Right lobe of liver (tissue), 6 donors: ENCODE results near the gene CTDSPL. TPM values are rescaled to one million over a fixed set of nuclear protein-coding genes. Genes with fewer than 3 reads are reported as not detected.
A peak's percentile ranks its signal among the peaks of the same experiment; 100 is the strongest.

Experiments
- ATAC-seq, 4 donors: fragments of 200-7000 bp; cut with Tn5 transposase; one replicate each; pipeline ENCODE4 v1.9.1; 2020; ENCODE audit warnings: mild to moderate bottlenecking in 4 of 4, moderate library complexity in 4 of 4
- DNase-seq, 3 donors: peaks; one replicate each; pipeline ENCODE4 v3.0.0-alpha.2; 2020
- H3K27ac ChIP-seq, 3 donors: fragments of 200-600 bp; one replicate each; pipeline ENCODE4 v1.8.0; 2022
- H3K27me3 ChIP-seq, 2 donors: fragments of 200-600 bp; one replicate each; pipeline ENCODE4 v1.8.0; 2022
- H3K36me3 ChIP-seq, 4 donors: fragments of 200-600 bp; sonication (generic) in 1 of 4; one replicate each; pipeline versions ENCODE4 v1.5.1 to v1.8.0; 2017 to 2022; ENCODE audit warnings: control low read depth in 1 of 4
- H3K4me1 ChIP-seq, 4 donors: fragments of 200-600 bp; sonication (generic) in 1 of 4; one replicate each; pipeline versions ENCODE4 v1.5.1 to v1.8.0; 2017 to 2022; ENCODE audit warnings: control low read depth in 1 of 4
- H3K4me3 ChIP-seq, 3 donors: fragments of 200-600 bp; one replicate each; pipeline ENCODE4 v1.8.0; 2022
- H3K9me3 ChIP-seq, 4 donors: fragments of 200-600 bp; sonication (generic) in 1 of 4; one replicate each; pipeline versions ENCODE4 v1.5.1 to v1.8.0; 2017 to 2022; ENCODE audit warnings: control low read depth in 1 of 4
- POLR2A ChIP-seq: fragments of 450-650 bp; IDR thresholded peaks from one replicate; pipeline ENCODE4 v1.6.1; 2017; ENCODE audit warnings: antibody characterized with exemption, mild to moderate bottlenecking
- WGBS: methylation state at CpG from one replicate; pipeline ENCODE4 v1.1.6; 2018; ENCODE audit warnings: low coverage, low lambda C conversion rate; ENCODE audit not compliant: insufficient coverage; ENCODE audit errors: missing lambda C conversion rate; 5-methylcytosine and 5-hydroxymethylcytosine counted together
- intact Hi-C, 2 donors: fragments of 100-400 bp; cut with DNase I; formaldehyde crosslinking; loops; one replicate each; pipeline versions ENCODE4 v1.11.2 to v1.14.1; 2022
- total RNA-seq, 6 experiments: library from RNA; depleted of rRNA in 2 of 6; stranded (reverse); fragments of >200 nt in 2 of 6; fragmentation: NEBNext Ultra II Directional in 3 of 6; extraction: Animal tissue kit (Norgen Biotek cat#: 25700) in 3 of 6; gene quantifications; one replicate each; pipeline versions ENCODE4 v1.1.0 to v1.2.4, GENCODE V29; 2016 to 2023
- TF ChIP-seq, protein P1 (sequence below), 4 donors: fragments of 200-600 bp in 3 of 4; fragments of 450-650 bp in 1 of 4; IDR thresholded peaks; one replicate each; pipeline versions ENCODE4 v1.5.1 to v1.8.0; 2016 to 2022; ENCODE audit warnings: antibody characterized with exemption in 4 of 4, mild to moderate bottlenecking in 2 of 4
- donor health status: DM: no; HTN: yes; CAD: no.
- donor health status: DM: no; HTN: no; CAD: no.
- donor health status: DM: no; HTN: no; CAD: no.
- donor health status: DM: no; HTN: yes; CAD: no.
- donor health status: DM: no; HTN: yes; CAD: no.

CTDSPL gene
- total RNA-seq, 6 experiments from 2014 or later, result 14.9 to 22.8 (median 18.0) TPM

DNA sequence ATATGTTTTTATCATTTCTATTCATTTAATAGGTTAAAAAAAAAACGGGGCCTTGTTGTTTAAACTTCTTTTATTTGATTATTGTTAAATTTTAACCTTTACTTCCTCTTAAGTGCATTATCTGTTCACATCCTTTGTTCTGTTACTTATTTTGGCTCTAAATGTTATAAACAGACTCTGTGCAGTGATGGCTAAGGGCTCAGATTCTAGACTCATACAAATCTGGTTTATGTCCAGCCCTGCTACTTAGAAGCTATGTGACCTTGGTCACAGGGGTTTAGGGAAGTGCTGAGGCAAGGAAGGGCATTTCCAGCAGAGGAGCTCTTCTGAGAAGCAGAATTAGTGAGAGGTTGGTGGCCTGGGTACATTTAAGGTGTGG, 73.6 kb downstream of the CTDSPL start:
- Histone ChIP-seq H3K9me3 (no peaks in the 10 kb centered on the region), H3K36me3 (no peaks in the 10 kb centered on the region), H3K4me3 (no peak overlapping the region), H3K27me3 (no peaks in the 10 kb centered on the region), H3K27ac (peak overlapping the region; percentile 32 to 35 (median 34)), H3K4me1 (peaks cover 3 to 39% (median 18%) of the 10 kb centered on the region in 4 donors)
- peak; percentile 78 to 87 (median 84) for ATAC-seq
- 0% methylated on average over 1 of the region's 1 CpG for whole genome bisulfite sequencing
- no peak for DNase-seq
- TF ChIP-seq, protein P1, sequence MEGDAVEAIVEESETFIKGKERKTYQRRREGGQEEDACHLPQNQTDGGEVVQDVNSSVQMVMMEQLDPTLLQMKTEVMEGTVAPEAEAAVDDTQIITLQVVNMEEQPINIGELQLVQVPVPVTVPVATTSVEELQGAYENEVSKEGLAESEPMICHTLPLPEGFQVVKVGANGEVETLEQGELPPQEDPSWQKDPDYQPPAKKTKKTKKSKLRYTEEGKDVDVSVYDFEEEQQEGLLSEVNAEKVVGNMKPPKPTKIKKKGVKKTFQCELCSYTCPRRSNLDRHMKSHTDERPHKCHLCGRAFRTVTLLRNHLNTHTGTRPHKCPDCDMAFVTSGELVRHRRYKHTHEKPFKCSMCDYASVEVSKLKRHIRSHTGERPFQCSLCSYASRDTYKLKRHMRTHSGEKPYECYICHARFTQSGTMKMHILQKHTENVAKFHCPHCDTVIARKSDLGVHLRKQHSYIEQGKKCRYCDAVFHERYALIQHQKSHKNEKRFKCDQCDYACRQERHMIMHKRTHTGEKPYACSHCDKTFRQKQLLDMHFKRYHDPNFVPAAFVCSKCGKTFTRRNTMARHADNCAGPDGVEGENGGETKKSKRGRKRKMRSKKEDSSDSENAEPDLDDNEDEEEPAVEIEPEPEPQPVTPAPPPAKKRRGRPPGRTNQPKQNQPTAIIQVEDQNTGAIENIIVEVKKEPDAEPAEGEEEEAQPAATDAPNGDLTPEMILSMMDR (IDR thresholded peaks at IDR 0.05), result no peak
- no peak for TF ChIP-seq POLR2A
- intact Hi-C loops, result no loop called here

DNA sequence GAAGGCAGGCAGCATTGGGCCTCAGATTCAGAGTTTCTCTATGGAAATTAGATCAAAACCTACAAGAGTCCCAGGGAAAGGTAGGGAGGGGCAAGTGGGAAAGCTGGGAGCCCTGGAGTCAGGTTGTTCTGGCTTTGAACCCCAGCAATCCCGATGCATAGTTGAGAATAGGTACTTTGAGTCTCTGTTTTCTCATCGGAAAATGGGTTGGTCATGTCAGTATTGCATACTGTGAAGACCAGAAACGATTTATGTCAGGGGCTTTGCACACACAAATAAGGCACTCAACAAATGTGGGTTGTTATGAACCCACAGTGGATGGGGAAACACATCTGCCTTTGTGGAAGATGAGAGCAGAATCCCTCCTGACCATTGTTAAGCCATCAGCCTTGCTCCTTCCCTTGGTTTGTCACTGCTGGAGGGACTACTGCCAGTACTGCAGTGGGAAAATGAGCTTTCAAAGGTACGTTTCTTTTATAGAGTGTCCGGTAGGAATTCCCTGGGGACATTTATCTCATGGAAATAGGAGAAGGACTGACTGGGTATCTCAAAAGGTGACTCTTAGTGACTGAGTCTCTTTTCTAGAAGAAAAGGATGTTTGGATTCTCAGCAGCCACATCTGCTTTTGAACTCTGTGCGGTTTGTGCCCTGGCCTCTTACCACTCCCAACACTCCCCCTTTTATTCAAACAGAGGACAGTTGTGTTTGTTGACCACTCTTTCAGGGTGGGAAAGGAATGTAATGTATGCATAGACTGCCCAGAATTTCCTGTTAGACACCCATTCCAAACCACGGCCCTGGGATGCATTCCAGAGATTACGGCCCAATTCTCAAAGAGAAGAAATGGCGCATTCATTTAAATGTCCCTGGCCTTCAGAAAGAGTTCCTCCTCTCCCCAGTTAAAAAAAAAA, 74.3 kb downstream of the CTDSPL start:
- no peak for DNase-seq
- Histone ChIP-seq H3K4me1 (peaks cover 3 to 39% (median 18%) of the 10 kb centered on the region in 4 donors), H3K9me3 (no peaks in the 10 kb centered on the region), H3K27ac (peak overlapping the region; percentile 32 to 35 (median 34)), H3K36me3 (no peaks in the 10 kb centered on the region), H3K4me3 (no peak overlapping the region), H3K27me3 (no peaks in the 10 kb centered on the region)
- peak in 2 of 4 donors; percentile 7 to 19 for ATAC-seq
- TF ChIP-seq POLR2A, result no peak
- TF ChIP-seq, protein P1 (IDR thresholded peaks at IDR 0.05), result no peak
- WGBS, result 64% methylated on average over 8 of the region's 9 CpGs
- intact Hi-C loops, result no loop called here

DNA sequence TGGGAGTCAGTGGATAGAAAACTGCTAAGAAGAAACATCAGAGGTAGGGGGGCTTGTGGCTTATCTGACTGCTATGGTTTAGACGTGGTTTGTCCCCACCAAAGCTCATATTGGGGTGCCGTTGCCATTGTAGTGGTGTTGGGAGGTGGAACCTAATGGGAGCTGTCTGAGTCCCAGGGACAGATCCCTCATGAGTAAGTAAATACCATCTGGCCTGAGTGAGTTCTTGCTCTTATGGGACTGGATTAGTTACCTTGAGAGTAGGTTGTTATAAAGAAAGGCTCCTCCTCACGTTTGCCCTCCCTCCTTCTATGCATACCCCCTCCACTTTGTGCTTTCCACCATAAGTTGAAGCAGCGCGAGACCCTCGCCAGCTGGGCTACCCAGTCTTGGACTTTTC, 75.5 kb downstream of the CTDSPL start:
- Histone ChIP-seq H3K4me3 (no peak overlapping the region), H3K9me3 (no peaks in the 10 kb centered on the region), H3K4me1 (peaks cover 3 to 29% (median 17%) of the 10 kb centered on the region in 4 donors), H3K36me3 (no peaks in the 10 kb centered on the region), H3K27me3 (no peaks in the 10 kb centered on the region), H3K27ac (no peak overlapping the region)
- no peak for DNase-seq
- no peak for ATAC-seq
- intact Hi-C loops, result no loop called here
- WGBS, result 93% methylated on average over 5 of the region's 6 CpGs
- TF ChIP-seq, protein P1 (IDR thresholded peaks at IDR 0.05), result no peak
- TF ChIP-seq POLR2A, result no peak

DNA sequence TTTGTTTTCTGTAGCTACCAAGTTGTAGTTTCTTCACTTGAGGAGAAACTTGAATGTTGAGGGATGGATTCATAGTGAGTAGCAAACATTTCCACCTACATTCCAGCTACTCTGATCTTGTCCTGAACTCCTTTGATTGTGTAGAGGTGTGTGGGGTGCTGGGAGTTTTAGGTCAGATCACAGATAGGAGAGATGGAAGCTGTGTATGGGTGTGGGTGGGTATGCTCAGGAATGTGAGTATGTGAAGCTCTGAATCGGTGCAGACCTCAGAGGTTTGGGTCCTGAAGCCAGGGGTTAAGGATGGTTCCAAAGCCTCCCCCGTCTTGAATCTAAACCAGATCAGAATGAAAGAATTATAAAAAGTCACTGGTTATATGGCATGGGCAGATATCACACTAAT, 76.3 kb downstream of the CTDSPL start:
- no peak for DNase-seq
- Histone ChIP-seq H3K9me3 (no peaks in the 10 kb centered on the region), H3K4me3 (no peak overlapping the region), H3K27ac (no peak overlapping the region), H3K36me3 (no peaks in the 10 kb centered on the region), H3K4me1 (peaks cover 3 to 27% (median 15%) of the 10 kb centered on the region in 4 donors), H3K27me3 (no peaks in the 10 kb centered on the region)
- no CpG with 5 or more reads among the region's 2 CpGs for WGBS
- ATAC-seq, result no peak
- intact Hi-C loops, result no loop called here
- TF ChIP-seq, protein P1 (IDR thresholded peaks at IDR 0.05), result no peak
- no peak for TF ChIP-seq POLR2A
